Mammary epithelial cell (primary cell): ENCODE results near the gene COG3.

Experiments used
- EZH2 ChIP-seq: IDR thresholded peaks from 2 replicates; pipeline ENCODE4 v1.6.1; 2012; ENCODE audit warnings: low read length, inconsistent platforms, borderline replicate concordance
- TF ChIP-seq, protein P1 (sequence below), 2 donors: IDR thresholded peaks in 1 of 2; conservative IDR thresholded peaks in 1 of 2; 2 replicates each; pipeline ENCODE4 v1.5.1; 2011 to 2012; ENCODE audit warnings: inconsistent platforms in 2 of 2, low read length in 2 of 2, mild to moderate bottlenecking in 2 of 2, control low read depth in 1 of 2, low read depth in 1 of 2; ENCODE audit not compliant: insufficient read depth in 1 of 2; ENCODE audit errors: extremely low read depth in 1 of 2

DNA sequence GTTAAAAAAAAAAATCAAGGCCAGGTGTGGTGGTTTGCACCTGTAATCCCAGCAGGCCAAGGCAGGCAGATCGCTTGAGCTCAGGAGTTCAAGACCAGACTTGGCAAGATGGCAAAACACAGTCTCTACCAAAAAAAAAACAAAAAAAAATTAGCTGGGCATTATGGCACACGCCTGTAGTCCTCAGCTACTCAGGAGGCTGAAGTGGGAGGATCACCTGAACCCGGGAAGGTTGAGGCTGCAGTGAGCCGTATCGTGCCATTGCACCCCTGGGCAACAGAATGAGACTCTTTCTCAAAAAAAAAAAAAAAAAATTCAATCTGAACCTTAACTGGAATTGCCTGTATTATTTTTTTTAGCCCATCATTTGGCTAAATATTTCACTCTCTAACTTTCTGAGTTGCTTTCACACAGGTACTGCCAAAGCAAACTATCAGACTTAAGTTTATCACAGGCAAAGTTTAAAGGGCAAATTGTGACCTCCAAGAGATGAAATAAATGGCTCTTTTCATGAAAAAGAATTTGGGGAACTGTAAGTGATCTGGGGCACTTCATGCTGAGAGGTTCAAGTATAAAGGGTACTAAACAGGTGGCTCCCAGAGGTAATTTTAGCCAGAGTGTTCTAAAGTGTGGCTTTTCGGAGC is 31.9 kb upstream of the COG3 start:
- TF ChIP-seq, protein P1, sequence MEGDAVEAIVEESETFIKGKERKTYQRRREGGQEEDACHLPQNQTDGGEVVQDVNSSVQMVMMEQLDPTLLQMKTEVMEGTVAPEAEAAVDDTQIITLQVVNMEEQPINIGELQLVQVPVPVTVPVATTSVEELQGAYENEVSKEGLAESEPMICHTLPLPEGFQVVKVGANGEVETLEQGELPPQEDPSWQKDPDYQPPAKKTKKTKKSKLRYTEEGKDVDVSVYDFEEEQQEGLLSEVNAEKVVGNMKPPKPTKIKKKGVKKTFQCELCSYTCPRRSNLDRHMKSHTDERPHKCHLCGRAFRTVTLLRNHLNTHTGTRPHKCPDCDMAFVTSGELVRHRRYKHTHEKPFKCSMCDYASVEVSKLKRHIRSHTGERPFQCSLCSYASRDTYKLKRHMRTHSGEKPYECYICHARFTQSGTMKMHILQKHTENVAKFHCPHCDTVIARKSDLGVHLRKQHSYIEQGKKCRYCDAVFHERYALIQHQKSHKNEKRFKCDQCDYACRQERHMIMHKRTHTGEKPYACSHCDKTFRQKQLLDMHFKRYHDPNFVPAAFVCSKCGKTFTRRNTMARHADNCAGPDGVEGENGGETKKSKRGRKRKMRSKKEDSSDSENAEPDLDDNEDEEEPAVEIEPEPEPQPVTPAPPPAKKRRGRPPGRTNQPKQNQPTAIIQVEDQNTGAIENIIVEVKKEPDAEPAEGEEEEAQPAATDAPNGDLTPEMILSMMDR (conservative IDR thresholded peaks at IDR 0.05 in 1 of 2, IDR thresholded peaks at IDR 0.05 in 1 of 2; ENCODE audit: extremely low read depth in 1 of 2, insufficient read depth in 1 of 2, low read depth in 1 of 2, low read length in 2 of 2): no peak
- TF ChIP-seq EZH2: no peak
